ENCODE results near the gene NLRP12. TPM values are rescaled to one million over a fixed set of nuclear protein-coding genes. Genes with fewer than 3 reads are reported as not detected.

The NLRP12 gene
- total RNA-seq, 1 donor from 2014 or later = not detected

- Mint-ChIP-seq H3K4me1 (ENCODE audit: low read depth) (peaks cover 8% of the 10 kb centered on the region), H3K27me3 (ENCODE audit: insufficient read depth) (peaks cover 12% of the 10 kb centered on the region), H3K27ac (no peak overlapping the region), H3K9me3 (no peaks in the 10 kb centered on the region), H3K36me3 (ENCODE audit: low read depth) (no peaks in the 10 kb centered on the region), H3K4me3 (no peak overlapping the region)
- DNase-seq (ENCODE audit: low spot score) = no peak
- intact Hi-C loops (cut with micrococcal nuclease) = no loop called here
Measured at GRCh38 chr19:53823380-53824120, 564 bp downstream of the NLRP12 start.

GRCh38 chr19:53819861-53820260, 4.3 kb downstream of the NLRP12 start:
- Mint-ChIP-seq H3K4me3 (no peak overlapping the region), H3K9me3 (no peaks in the 10 kb centered on the region), H3K27ac (no peak overlapping the region), H3K4me1 (ENCODE audit: low read depth) (peaks cover 8% of the 10 kb centered on the region), H3K36me3 (ENCODE audit: low read depth) (no peaks in the 10 kb centered on the region), H3K27me3 (ENCODE audit: insufficient read depth) (peaks cover 10% of the 10 kb centered on the region)
- intact Hi-C loops (cut with micrococcal nuclease) = no loop called here
- no peak for DNase-seq (ENCODE audit: low spot score)

DNA sequence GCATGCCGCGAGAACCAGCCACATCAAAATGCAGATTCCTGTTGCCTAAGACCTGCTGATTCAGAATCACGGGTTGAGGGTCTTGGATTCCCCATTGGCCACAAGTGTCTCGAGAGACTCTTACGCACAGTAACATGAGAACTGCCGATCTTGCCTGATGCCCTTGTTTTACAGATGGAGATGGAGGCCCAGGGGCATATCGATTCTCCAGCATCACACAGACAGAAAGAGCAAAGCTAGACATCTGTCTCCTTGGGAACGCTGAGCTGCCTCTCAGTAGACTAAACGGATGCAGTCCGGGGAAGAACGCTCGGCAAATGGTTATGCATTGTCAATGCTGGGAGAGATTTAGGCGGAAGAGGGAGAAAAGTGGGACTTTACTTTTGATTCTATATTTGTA, 5.4 kb downstream of the NLRP12 start:
- Mint-ChIP-seq H3K9me3 (no peaks in the 10 kb centered on the region), H3K36me3 (ENCODE audit: low read depth) (no peaks in the 10 kb centered on the region), H3K27ac (no peak overlapping the region), H3K27me3 (ENCODE audit: insufficient read depth) (peaks cover 4% of the 10 kb centered on the region), H3K4me3 (no peak overlapping the region), H3K4me1 (ENCODE audit: low read depth) (peaks cover under 1% of the 10 kb centered on the region)
- intact Hi-C loops (cut with micrococcal nuclease) = no loop called here
- DNase-seq (ENCODE audit: low spot score) = no peak

DNA sequence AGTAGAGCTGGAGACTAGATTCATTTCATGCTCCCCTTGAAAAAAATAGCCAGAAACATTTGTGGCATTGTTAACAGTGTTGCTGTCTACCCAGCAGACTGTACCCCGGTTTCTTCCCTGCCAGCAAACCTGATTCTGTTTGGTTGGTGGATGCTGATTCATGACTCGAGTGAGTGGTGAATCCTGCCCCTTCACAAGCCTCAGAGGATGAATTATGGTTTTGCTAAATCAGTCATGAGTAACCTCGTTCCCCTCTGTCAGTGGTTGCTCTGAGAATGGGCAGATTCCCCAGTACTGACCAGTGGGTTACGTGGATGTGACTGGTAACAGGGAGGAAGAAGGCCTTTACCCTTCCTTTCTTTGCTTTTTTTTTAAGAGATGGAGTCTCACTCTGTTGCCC, 10.1 kb downstream of the NLRP12 start:
- DNase-seq (ENCODE audit: low spot score) = no peak
- no peaks in the 10 kb centered on the region for H3K36me3 Mint-ChIP-seq (ENCODE audit: low read depth)
- no peaks in the 10 kb centered on the region for H3K9me3 Mint-ChIP-seq
- H3K27ac Mint-ChIP-seq = no peak overlapping the region
- H3K27me3 Mint-ChIP-seq (ENCODE audit: insufficient read depth) = no peaks in the 10 kb centered on the region
- H3K4me1 Mint-ChIP-seq (ENCODE audit: low read depth) = no peaks in the 10 kb centered on the region
- intact Hi-C loops (cut with micrococcal nuclease) = no loop called here
- no peak overlapping the region for H3K4me3 Mint-ChIP-seq

GRCh38 chr19:53812335-53812734, 11.8 kb downstream of the NLRP12 start:
- no peaks in the 10 kb centered on the region for H3K36me3 Mint-ChIP-seq (ENCODE audit: low read depth)
- H3K27ac Mint-ChIP-seq = no peak overlapping the region
- no peaks in the 10 kb centered on the region for H3K27me3 Mint-ChIP-seq (ENCODE audit: insufficient read depth)
- no peaks in the 10 kb centered on the region for H3K9me3 Mint-ChIP-seq
- DNase-seq (ENCODE audit: low spot score) = no peak
- H3K4me3 Mint-ChIP-seq = no peak overlapping the region
- H3K4me1 Mint-ChIP-seq (ENCODE audit: low read depth) = no peaks in the 10 kb centered on the region
- intact Hi-C loops (cut with micrococcal nuclease) = no loop called here

DNA sequence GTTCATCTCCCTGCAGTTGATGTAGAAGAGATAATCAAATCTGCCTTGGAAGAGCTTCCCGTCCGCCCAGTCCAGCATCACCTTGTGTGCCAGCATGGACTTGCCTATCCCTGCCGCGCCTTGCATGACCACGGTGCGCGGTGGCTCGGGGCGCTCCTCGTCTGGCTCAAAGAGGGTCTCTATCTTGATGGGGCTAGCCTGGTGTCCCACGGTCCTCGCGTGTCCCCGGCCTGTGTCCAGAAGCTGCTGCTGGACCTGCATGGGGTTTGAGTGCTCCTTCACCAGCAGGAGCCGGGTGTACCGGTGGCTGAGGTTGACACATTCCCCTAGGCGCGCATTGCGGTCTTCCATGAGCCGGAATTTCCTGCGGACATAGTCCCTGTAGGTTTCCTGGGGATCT, 13.2 kb downstream of the NLRP12 start:
- no peak overlapping the region for H3K27ac Mint-ChIP-seq
- no peaks in the 10 kb centered on the region for H3K36me3 Mint-ChIP-seq (ENCODE audit: low read depth)
- no peaks in the 10 kb centered on the region for H3K27me3 Mint-ChIP-seq (ENCODE audit: insufficient read depth)
- intact Hi-C loops (cut with micrococcal nuclease) = no loop called here
- DNase-seq (ENCODE audit: low spot score) = no peak
- no peak overlapping the region for H3K4me3 Mint-ChIP-seq
- no peaks in the 10 kb centered on the region for H3K4me1 Mint-ChIP-seq (ENCODE audit: low read depth)
- no peaks in the 10 kb centered on the region for H3K9me3 Mint-ChIP-seq

GRCh38 chr19:53810187-53810546, 13.9 kb downstream of the NLRP12 start:
- Mint-ChIP-seq H3K9me3 (no peaks in the 10 kb centered on the region), H3K36me3 (ENCODE audit: low read depth) (no peaks in the 10 kb centered on the region), H3K4me1 (ENCODE audit: low read depth) (no peaks in the 10 kb centered on the region), H3K4me3 (no peak overlapping the region), H3K27me3 (ENCODE audit: insufficient read depth) (no peaks in the 10 kb centered on the region), H3K27ac (no peak overlapping the region)
- intact Hi-C loops (cut with micrococcal nuclease) = no loop called here
- no peak for DNase-seq (ENCODE audit: low spot score)

- H3K27me3 Mint-ChIP-seq (ENCODE audit: insufficient read depth) = no peaks in the 10 kb centered on the region
- H3K4me3 Mint-ChIP-seq = no peak overlapping the region
- DNase-seq (ENCODE audit: low spot score) = no peak
- no peaks in the 10 kb centered on the region for H3K9me3 Mint-ChIP-seq
- no peak overlapping the region for H3K27ac Mint-ChIP-seq
- intact Hi-C loops (cut with micrococcal nuclease) = no loop called here
- no peaks in the 10 kb centered on the region for H3K36me3 Mint-ChIP-seq (ENCODE audit: low read depth)
- H3K4me1 Mint-ChIP-seq (ENCODE audit: low read depth) = no peaks in the 10 kb centered on the region
Measured at GRCh38 chr19:53809518-53810186, 14.5 kb downstream of the NLRP12 start.

GRCh38 chr19:53808710-53809125, 15.4 kb downstream of the NLRP12 start:
- Mint-ChIP-seq H3K4me3 (no peak overlapping the region), H3K36me3 (ENCODE audit: low read depth) (no peaks in the 10 kb centered on the region), H3K27ac (no peak overlapping the region), H3K4me1 (ENCODE audit: low read depth) (no peaks in the 10 kb centered on the region), H3K27me3 (ENCODE audit: insufficient read depth) (no peaks in the 10 kb centered on the region), H3K9me3 (no peaks in the 10 kb centered on the region)
- DNase-seq (ENCODE audit: low spot score) = no peak
- intact Hi-C loops (cut with micrococcal nuclease) = no loop called here

- Mint-ChIP-seq H3K27me3 (ENCODE audit: insufficient read depth) (no peaks in the 10 kb centered on the region), H3K27ac (no peak overlapping the region), H3K4me3 (no peak overlapping the region), H3K4me1 (ENCODE audit: low read depth) (no peaks in the 10 kb centered on the region), H3K9me3 (no peaks in the 10 kb centered on the region), H3K36me3 (ENCODE audit: low read depth) (no peaks in the 10 kb centered on the region)
- no peak for DNase-seq (ENCODE audit: low spot score)
- intact Hi-C loops (cut with micrococcal nuclease) = no loop called here
Measured at GRCh38 chr19:53801257-53801656, 22.9 kb downstream of the NLRP12 start.

- H3K9me3 Mint-ChIP-seq = no peaks in the 10 kb centered on the region
- no peaks in the 10 kb centered on the region for H3K4me1 Mint-ChIP-seq (ENCODE audit: low read depth)
- H3K27me3 Mint-ChIP-seq (ENCODE audit: insufficient read depth) = no peaks in the 10 kb centered on the region
- H3K36me3 Mint-ChIP-seq (ENCODE audit: low read depth) = no peaks in the 10 kb centered on the region
- intact Hi-C loops (cut with micrococcal nuclease) = no loop called here
- no peak overlapping the region for H3K4me3 Mint-ChIP-seq
- no peak for DNase-seq (ENCODE audit: low spot score)
- H3K27ac Mint-ChIP-seq = no peak overlapping the region
Measured at GRCh38 chr19:53795019-53795418, 29.1 kb downstream of the NLRP12 start.

- no peaks in the 10 kb centered on the region for H3K27me3 Mint-ChIP-seq (ENCODE audit: insufficient read depth)
- H3K36me3 Mint-ChIP-seq (ENCODE audit: low read depth) = no peaks in the 10 kb centered on the region
- no peak overlapping the region for H3K4me3 Mint-ChIP-seq
Measured at GRCh38 chr19:53792721-53793433, 31.2 kb downstream of the NLRP12 start.

More at GRCh38 chr19:53792721-53793433, 31.2 kb downstream of the NLRP12 start:
- H3K4me1 Mint-ChIP-seq (ENCODE audit: low read depth) = no peaks in the 10 kb centered on the region
- intact Hi-C loops (cut with micrococcal nuclease) = loop anchor here (1.0 kb wide), 3 partner anchors 231 to 598 kb away; no protein-coding TSS in a partner anchor
- DNase-seq (ENCODE audit: low spot score) = peak; percentile 69
- no peak overlapping the region for H3K27ac Mint-ChIP-seq
- no peaks in the 10 kb centered on the region for H3K9me3 Mint-ChIP-seq
